Measurements from ENCODE around the gene ZNF446.

GRCh38 chr19:58516246-58516836 lies 40.2 kb downstream of the ZNF446 start:
- no peak for TF ChIP-seq FOXM1 (IDR thresholded peaks at IDR 0.05; ENCODE audit: borderline replicate concordance)
- TF ChIP-seq SUZ12 (IDR thresholded peaks at IDR 0.05): no peak
- no peak for TF ChIP-seq SP1 (IDR thresholded peaks at IDR 0.05)
- no peak for TF ChIP-seq ZNF384 (IDR thresholded peaks at IDR 0.05)
- no peak for TF ChIP-seq BHLHE40 (IDR thresholded peaks at IDR 0.05; ENCODE audit: borderline replicate concordance)
- TF ChIP-seq ELF4 (IDR thresholded peaks at IDR 0.05): no peak
- TF ChIP-seq HDGF (IDR thresholded peaks at IDR 0.05; ENCODE audit: borderline replicate concordance): no peak
- no peak for TF ChIP-seq TARDBP (IDR thresholded peaks at IDR 0.05)
- no peak for TF ChIP-seq PKNOX1 (IDR thresholded peaks at IDR 0.05)
- TF ChIP-seq L3MBTL2 (conservative IDR thresholded peaks at IDR 0.05): no peak

All from HEK293T (cell line).